Measurements from ENCODE around the gene PRKAR1A. TPM values are rescaled to one million over a fixed set of nuclear protein-coding genes. Genes with fewer than 3 reads are reported as not detected.

PRKAR1A gene
- total RNA-seq, 1 experiment from 2014 or later, result 174 TPM

GRCh38 chr17:68578236-68578635, 66.0 kb downstream of the PRKAR1A start:
- Histone ChIP-seq H3K4me3 (ENCODE audit: low read depth in 2 of 2, low read length in 2 of 2) (no peak overlapping the region), H3K27ac (ENCODE audit: low read length) (no peak overlapping the region), H3K9me3 (ENCODE audit: control insufficient read depth, insufficient read depth, low read depth, low read length) (no peaks in the 10 kb centered on the region), H3K27me3 (ENCODE audit: control insufficient read depth, insufficient read depth, low read length) (no peaks in the 10 kb centered on the region), H3K4me1 (ENCODE audit: control insufficient read depth, insufficient read depth, low read length) (no peaks in the 10 kb centered on the region), H3K36me3 (ENCODE audit: control insufficient read depth, insufficient read depth, low read length) (no peaks in the 10 kb centered on the region)
- intact Hi-C loops (cut with micrococcal nuclease; ENCODE audit: unreplicated experiment) (no loop called here), in situ Hi-C loops (cut with HindIII; ENCODE audit: low pct_unique_long_range_greater_than_20kb, low sequenced_read_pairs) (no loop called here)
- TF ChIP-seq TCF7L2 (IDR thresholded peaks at IDR 0.05; ENCODE audit: low read depth, low read length) (no peak), SIN3A (IDR thresholded peaks at IDR 0.05; ENCODE audit: borderline replicate concordance, insufficient read depth, low read depth, low read length) (no peak), CTCF (IDR thresholded peaks at IDR 0.05) (no peak), REST (IDR thresholded peaks at IDR 0.05; ENCODE audit: insufficient read depth in 1 of 2, low read depth in 2 of 2, low read length in 1 of 2) (no peak), POLR2AphosphoS5 (IDR thresholded peaks at IDR 0.05; ENCODE audit: low read depth, low read length) (no peak)
- ChIA-PET POLR2A (no interaction called here), CTCF (no interaction called here)
- ATAC-seq (no peak), DNase-seq (ENCODE audit: low read depth, low spot score) (no peak)
- BruUV-seq (replicated peaks), result no TSS peak

GRCh38 chr17:68579194-68579927, 67.1 kb downstream of the PRKAR1A start:
- TF ChIP-seq CTCF (IDR thresholded peaks at IDR 0.05) (no peak), TCF7L2 (IDR thresholded peaks at IDR 0.05; ENCODE audit: low read depth, low read length) (no peak), POLR2AphosphoS5 (IDR thresholded peaks at IDR 0.05; ENCODE audit: low read depth, low read length) (no peak), SIN3A (IDR thresholded peaks at IDR 0.05; ENCODE audit: borderline replicate concordance, insufficient read depth, low read depth, low read length) (no peak), REST (IDR thresholded peaks at IDR 0.05; ENCODE audit: insufficient read depth in 1 of 2, low read depth in 2 of 2, low read length in 1 of 2) (no peak)
- POLR2A ChIA-PET, result interaction anchor here (0.6 kb wide), 1 partner anchor 64 kb away, joined by 8 read pairs; no protein-coding TSS in a partner anchor
- no peaks in the 10 kb centered on the region for H3K36me3 ChIP-seq (ENCODE audit: control insufficient read depth, insufficient read depth, low read length)
- BruUV-seq (replicated peaks), result no TSS peak
- ATAC-seq (no peak), DNase-seq (ENCODE audit: low read depth, low spot score) (no peak)
- in situ Hi-C loops (cut with HindIII; ENCODE audit: low pct_unique_long_range_greater_than_20kb, low sequenced_read_pairs) (no loop called here), intact Hi-C loops (cut with micrococcal nuclease; ENCODE audit: unreplicated experiment) (no loop called here)
- H3K27ac ChIP-seq (ENCODE audit: low read length), result no peak overlapping the region
- H3K4me1 ChIP-seq (ENCODE audit: control insufficient read depth, insufficient read depth, low read length), result no peaks in the 10 kb centered on the region
- H3K4me3 ChIP-seq (ENCODE audit: low read depth in 2 of 2, low read length in 2 of 2), result no peak overlapping the region
- H3K27me3 ChIP-seq (ENCODE audit: control insufficient read depth, insufficient read depth, low read length), result no peaks in the 10 kb centered on the region
- H3K9me3 ChIP-seq (ENCODE audit: control insufficient read depth, insufficient read depth, low read depth, low read length), result no peaks in the 10 kb centered on the region
- CTCF ChIA-PET, result no interaction called here
